MV-4-11 (cell line): ENCODE data around the gene FOXK1.
"Not testable (repeated sequence)": the region's sequence is repeated elsewhere in the genome, so short reads cannot be mapped to it uniquely, and the experiment has no call there.

Experiments used
- DNase-seq: peaks from one replicate; lab custom pipeline; 2025; lab: John Stamatoyannopoulos, UW

The FOXK1 gene

GRCh38 chr7:4667776-4668509 is 14.2 kb upstream of the FOXK1 start:
- no peak for DNase-seq

GRCh38 chr7:4668510-4668847 is 13.6 kb upstream of the FOXK1 start:
- peak; percentile 33 for DNase-seq

- no peak for DNase-seq
These were observed 11.3 kb upstream of the FOXK1 start for GRCh38 chr7:4670791-4671190.

GRCh38 chr7:4675771-4676367 is 6.2 kb upstream of the FOXK1 start:
- DNase-seq = no peak

DNA sequence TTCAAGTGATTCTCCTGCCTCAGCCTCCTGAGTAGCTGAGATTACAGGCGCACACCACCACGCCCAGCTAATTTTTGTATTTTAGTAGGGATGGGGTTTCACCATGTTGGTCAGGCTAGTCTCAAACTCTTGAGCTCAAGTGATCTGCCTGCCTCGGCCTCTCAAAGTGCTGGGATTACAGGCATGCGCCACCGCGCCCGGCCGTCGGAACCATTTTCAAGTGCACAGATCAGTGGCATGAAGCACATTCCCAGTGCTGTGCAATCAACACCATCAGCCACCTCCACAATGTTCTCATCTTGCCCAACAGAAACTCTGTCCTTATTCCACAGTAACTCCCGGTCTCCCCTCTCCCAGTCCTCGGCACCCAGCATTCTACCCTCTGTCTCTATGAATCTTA is 4.6 kb upstream of the FOXK1 start:
- not testable (repeated sequence) for DNase-seq

DNA sequence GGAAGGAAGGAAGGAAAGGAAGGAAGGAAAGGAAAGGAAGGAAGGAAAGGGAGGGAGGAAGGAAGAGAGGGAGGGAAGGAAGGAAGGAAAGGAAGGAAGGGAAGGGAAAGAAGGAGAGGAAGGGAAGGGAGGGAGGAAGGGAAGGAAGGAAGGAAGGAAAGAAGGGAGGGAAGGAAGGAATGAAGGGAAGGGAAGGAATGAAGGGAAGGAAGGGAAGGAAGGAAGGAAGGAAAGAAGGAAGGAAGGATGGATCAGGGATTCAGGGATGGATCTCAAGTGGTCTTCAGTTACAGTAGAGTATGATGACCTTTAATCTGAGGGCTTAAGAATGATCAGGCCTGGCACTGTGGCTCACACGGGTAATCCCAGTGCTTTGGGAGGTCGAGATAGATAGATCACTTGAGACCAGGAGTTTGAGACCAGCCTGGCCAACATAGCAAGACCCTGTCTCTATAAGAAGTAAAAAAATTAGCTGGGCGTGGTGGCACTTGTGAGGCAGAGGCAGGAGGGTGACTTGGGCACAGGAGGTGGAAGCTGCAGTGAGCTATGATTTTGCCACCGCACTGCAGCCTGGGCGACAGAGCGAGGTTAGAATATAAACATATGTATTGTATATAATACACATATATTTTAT is 760 bp upstream of the FOXK1 start:
- no peak for DNase-seq

- DNase-seq = no peak
These were observed 537 bp downstream of the FOXK1 start for GRCh38 chr7:4682621-4683042.

DNA sequence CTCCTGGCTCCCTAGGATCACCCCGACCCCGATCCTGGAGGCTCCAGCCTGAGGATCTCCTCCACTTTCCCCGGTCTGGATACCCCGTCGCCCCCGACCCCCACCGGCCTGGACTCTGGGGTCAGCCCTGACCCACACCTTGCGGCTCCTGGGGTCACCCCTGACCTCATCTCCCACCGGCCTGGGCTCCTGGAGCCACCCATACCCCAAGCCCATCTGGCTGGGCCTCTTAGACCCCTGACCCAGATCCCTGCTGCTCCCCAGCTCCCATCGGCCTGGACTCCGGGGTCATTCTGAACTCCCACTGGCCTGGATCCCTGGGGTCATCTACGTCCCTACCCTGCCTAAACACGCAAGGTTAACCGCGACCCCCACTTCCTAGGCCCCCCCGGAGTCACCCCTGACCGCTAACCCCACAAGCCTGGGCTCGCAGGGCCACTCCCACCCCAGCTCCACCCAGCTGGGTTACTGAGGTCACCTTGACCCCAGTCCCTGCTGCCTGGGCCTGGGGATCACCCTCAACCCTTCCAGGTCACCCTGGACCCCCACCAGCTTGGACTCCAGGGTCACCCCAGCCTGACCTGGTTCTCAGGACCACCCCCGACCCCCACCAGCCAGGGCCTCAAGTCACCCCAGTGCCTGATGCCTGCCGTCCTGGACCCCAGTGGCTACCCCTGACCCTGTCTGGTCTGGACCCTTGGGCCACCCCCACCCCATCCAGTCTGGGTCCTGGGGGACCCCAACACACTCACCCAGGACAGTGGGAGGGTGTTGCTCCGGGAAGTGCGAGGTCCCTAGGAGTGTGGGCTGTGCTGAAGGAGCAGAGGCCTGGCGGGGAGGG is 1.2 kb downstream of the FOXK1 start:
- DNase-seq = peak; percentile 28

DNA sequence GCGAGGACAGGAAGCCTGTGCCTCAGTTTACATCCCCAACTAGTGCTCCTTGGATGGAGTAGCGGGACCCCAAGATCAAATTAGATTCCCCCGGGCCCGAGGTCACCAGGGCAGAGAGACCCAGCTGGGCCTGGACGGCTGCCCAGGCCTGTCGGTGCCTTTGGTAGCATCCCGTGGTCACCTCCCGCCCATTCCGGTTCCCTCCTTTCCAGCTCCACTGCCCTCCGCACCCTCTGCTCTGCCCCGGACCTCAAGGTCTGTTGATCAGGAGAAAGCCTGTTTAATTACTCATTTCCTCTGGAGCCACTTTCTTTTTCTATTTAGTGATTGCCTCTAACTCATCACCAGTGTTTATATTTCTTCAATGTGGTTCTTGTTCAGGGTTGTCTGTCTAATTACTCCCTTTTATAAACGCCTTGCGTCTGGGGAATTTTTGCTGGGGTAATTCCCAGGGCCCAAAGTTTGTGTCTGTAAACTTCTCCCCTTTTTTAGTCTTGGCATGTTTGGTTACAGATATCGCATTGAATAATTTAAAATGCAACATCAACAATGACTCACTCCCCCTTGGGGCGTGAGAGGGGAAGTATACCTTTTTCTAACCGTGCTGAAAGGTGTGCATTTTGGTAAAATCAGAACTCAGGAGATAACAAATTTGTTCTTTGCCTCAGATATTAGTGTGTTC is 1.9 kb downstream of the FOXK1 start:
- DNase-seq = peak; percentile 27

DNA sequence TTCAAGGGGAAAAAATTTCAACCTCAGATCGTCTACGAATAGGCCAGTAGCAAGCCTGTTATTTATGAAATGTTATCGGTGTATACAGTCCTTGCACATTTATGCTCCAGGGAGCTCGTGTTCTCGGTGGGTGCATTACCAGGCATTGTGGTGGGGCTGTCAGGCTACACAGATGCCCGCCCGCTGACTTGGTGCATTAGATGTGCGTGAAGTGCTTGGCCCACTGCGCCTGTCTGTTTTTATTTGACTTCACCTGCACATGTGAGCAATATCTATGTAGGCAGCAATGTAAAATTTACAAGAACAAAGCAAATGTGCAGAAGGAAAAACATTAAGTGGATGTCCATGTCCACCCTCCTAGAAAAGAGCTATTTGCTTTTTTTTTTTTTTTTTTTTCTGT is 2.8 kb downstream of the FOXK1 start:
- no peak for DNase-seq

DNA sequence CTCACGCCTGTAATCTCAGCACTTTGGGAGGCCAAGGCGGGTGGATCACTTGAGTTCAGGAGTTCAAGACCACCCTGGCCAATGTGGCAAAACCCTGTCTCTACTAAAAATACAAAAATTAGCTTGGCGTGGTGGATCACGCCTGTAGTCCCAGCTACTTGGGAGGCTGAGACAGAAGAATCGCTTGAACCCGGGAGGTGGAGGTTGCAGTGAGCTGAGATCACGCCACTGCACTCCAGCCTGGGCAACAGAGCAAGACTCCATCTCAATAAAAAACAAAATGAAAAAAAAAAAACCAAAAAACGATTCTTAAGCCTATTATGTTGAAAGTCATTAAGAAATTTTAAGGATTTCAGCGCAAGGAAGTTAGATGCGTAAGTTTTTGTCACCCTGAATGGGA is 3.6 kb downstream of the FOXK1 start:
- DNase-seq = not testable (repeated sequence)

DNA sequence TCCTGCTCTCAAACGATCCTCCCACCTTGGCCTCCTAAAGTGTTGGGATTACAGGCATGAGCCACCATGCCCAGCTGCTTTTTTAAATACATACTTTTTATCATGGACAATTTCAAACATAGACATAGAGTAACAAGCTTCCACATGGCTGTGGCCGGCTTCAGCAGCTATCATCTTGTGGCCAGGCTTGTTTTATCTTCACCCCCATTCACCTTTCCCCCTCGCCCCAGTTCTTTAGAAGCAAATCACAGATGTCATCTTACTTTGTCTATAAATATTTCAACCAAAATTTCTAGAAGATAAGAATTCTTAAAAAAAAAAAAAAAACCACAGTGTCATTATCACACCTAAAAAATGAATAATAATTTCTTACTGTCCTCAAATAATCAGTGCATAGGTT is 5.9 kb downstream of the FOXK1 start:
- DNase-seq = no peak

DNA sequence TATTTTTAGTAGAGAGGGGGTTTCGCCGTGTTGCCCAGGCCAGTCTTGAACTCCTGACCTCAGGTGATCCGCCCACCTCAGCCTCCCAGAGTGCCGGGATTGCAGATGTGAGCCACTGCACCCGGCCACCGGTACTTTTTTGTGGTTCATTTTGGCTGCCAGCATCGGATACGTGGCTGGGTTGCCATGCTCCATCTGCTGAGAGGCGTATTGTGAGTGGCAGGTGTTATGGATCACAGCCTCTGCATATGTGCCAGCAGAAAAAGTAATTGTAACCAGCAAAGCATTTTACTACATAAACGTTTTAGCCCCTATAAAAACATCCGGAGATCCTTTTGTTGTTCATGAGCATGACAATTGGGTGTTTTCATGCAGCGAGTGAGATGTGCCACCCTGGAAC is 7.1 kb downstream of the FOXK1 start:
- DNase-seq = no peak

- no peak for DNase-seq
These were observed 7.6 kb downstream of the FOXK1 start for GRCh38 chr7:4689668-4690067.

GRCh38 chr7:4690953-4691856 is 9.1 kb downstream of the FOXK1 start:
- peak; percentile 28 for DNase-seq

DNA sequence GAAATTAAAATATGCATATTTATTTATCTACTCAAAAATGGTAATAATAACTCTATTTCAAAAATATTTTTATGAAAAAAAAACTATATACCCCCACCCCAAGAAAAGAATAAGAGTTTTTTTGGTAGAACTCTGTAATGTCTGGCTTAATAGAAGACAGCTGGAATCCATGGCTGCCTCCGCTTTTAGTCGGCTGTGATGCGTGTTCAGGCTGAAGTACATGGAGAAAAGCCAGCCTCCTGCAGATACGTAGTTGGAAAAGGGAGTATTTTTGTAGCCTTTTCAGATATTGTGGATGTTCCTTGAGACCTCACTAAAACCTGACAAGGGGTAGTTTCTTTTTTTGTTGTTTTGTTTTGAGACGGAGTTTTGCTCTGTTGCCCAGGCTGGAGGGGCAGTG is 10.0 kb downstream of the FOXK1 start:
- DNase-seq = no peak

GRCh38 chr7:4692622-4693021 is 10.5 kb downstream of the FOXK1 start:
- not testable (repeated sequence) for DNase-seq

DNA sequence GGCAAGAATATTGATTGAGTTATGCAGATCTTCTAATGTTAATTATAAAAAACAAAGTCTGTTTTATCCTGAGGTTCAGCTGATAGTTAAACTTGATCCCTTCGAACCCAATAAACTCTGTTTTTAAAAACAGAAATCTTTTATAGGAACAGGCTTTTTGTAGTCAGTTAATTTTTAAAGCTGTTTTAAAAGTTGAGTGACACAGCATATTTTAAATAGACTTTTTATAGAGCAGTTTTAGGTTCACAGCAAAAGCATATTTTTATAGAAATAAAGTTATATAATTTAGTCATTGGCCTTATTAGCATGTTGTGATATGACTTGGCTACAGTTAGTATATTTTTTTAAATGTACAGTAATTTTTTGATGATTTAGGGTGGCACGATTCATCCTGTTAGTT is 11.1 kb downstream of the FOXK1 start:
- no peak for DNase-seq

DNA sequence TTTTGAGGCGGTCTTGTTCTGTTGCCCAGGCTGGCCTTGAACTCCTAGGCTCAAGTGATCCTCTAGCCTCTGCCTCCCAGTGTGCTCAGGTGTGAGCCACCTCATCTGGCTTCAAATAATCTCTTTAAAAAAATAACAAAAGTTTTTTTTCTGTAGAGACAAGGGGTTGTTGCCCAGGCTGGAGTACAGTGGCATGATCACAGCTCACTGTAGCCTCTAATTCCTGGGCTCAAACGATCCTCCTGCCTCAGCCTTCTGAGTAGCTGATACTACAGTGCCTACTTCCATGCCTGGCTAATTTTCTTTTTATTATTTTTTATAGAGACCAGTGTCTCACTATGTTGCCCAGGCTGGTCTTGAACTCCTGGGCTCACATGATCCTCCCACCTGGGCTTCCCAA is 11.7 kb downstream of the FOXK1 start:
- DNase-seq = no peak

DNA sequence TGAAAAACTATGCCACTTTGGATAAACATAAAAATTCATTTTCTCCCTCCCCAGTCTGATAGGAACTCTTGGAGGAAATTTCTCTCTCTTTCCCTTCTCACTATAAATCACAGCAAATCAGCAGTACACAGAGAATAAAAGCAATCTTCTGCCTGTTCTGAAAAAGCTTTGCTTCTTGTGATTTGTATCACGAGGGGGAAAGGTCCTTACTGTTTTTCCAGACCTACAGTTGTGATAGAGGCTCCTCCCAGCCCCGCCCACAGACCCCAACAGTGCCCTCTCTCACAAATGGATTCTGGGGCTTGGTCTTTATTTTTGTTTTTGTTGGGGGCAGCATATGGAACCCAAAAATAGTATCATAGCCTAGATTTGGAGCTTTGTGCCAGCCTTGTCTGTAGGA is 12.2 kb downstream of the FOXK1 start:
- DNase-seq = no peak

DNA sequence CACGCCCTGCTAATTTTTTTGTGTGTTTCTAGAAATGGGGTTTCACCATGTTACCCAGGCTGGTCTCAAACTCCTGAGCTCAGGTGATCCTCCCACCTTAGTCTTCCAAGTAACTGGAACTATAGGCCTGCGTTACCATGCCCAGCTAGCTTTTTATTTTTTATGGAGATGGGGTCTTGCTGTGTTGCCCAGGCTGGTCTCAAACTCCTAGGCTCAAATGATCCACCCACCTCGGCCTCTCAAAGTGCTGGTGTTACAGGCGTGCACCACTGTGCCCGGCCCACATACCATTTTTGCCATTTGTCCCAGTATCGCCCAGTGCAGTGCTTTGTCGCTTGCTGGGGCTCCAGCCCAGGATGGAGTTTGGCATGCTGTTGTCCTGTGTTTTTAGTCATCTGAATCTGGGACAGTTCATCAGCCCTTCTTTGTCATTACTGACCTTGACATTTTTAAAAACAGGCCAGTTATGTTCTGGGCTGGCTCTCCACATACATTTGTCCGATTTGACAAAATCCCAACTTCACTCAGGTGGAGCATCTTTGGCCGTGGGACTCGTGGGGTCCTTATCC is 16.7 kb downstream of the FOXK1 start:
- DNase-seq = no peak
